HG03460 (cell line): ENCODE data around the gene ANLN.
"Not testable (repeated sequence)": the region's sequence is repeated elsewhere in the genome, so short reads cannot be mapped to it uniquely, and the experiment has no call there.

Source experiments
- ATAC-seq: cut with Tn5 transposase; IDR thresholded peaks from one replicate; pipeline ENCODE4 v1.9.1; 2021; ENCODE audit not compliant: unreplicated experiment

Gene ANLN

GRCh38 chr7:36460811-36461429, 71.3 kb downstream of the ANLN start:
- no peak for ATAC-seq

GRCh38 chr7:36462551-36463137, 73.0 kb downstream of the ANLN start:
- no peak for ATAC-seq

GRCh38 chr7:36464271-36464670, 74.6 kb downstream of the ANLN start:
- ATAC-seq: no peak

GRCh38 chr7:36466001-36466400, 76.3 kb downstream of the ANLN start:
- not testable (repeated sequence) for ATAC-seq

- ATAC-seq: no peak
These were observed 78.9 kb downstream of the ANLN start for GRCh38 chr7:36468370-36469101.

- no peak for ATAC-seq
These were observed 79.6 kb downstream of the ANLN start for GRCh38 chr7:36469236-36469635.

GRCh38 chr7:36472141-36472729, 82.6 kb downstream of the ANLN start:
- no peak for ATAC-seq

- ATAC-seq: no peak
These were observed 84.0 kb downstream of the ANLN start for GRCh38 chr7:36473454-36474282.

GRCh38 chr7:36474283-36475010, 84.8 kb downstream of the ANLN start:
- no peak for ATAC-seq

- ATAC-seq: no peak
These were observed 85.3 kb downstream of the ANLN start for GRCh38 chr7:36475011-36475342.

- ATAC-seq: no peak
These were observed 85.7 kb downstream of the ANLN start for GRCh38 chr7:36475381-36475780.

- no peak for ATAC-seq
These were observed 89.1 kb downstream of the ANLN start for GRCh38 chr7:36478745-36479144.

- not testable (repeated sequence) for ATAC-seq
These were observed 94.2 kb downstream of the ANLN start for GRCh38 chr7:36483853-36484252.

- no peak for ATAC-seq
These were observed 94.6 kb downstream of the ANLN start for GRCh38 chr7:36484265-36484664.

GRCh38 chr7:36486336-36486735, 96.7 kb downstream of the ANLN start:
- ATAC-seq: no peak

- ATAC-seq: no peak
These were observed 98.2 kb downstream of the ANLN start for GRCh38 chr7:36487756-36488336.

GRCh38 chr7:36488672-36489071, 99.0 kb downstream of the ANLN start:
- ATAC-seq: not testable (repeated sequence)

- ATAC-seq: no peak
These were observed 100.8 kb downstream of the ANLN start for GRCh38 chr7:36490419-36490830.

GRCh38 chr7:36491317-36491716, 101.7 kb downstream of the ANLN start:
- no peak for ATAC-seq

GRCh38 chr7:36496576-36496975, 106.9 kb downstream of the ANLN start:
- ATAC-seq: no peak
